Thymus (tissue), 11 donors: ENCODE measurements around the gene YBX1. TPM values are rescaled to one million over a fixed set of nuclear protein-coding genes. Genes with fewer than 3 reads are reported as not detected.
"Not testable (repeated sequence)": the region's sequence is repeated elsewhere in the genome, so short reads cannot be mapped to it uniquely, and the experiment has no call there.

Source experiments
- DNase-seq, 9 donors: peaks; one replicate each; pipeline ENCODE4 v3.0.0-alpha.2; 2013; ENCODE audit warnings: low spot score in 9 of 9, low read depth in 6 of 9, missing footprints in 1 of 9
- H3K27ac ChIP-seq, 2 donors: one replicate each; pipeline ENCODE4 v1.5.1; 2013; ENCODE audit warnings: control low read depth in 1 of 2, low read depth in 1 of 2, low read length in 1 of 2, mild to moderate bottlenecking in 1 of 2, moderate library complexity in 1 of 2
- H3K27me3 ChIP-seq, 2 donors: one replicate each; pipeline ENCODE4 v1.5.1; 2013; ENCODE audit warnings: low read length in 1 of 2; ENCODE audit not compliant: control insufficient read depth in 2 of 2, insufficient read depth in 1 of 2
- H3K36me3 ChIP-seq, 2 donors: one replicate each; pipeline ENCODE4 v1.5.1; 2013; ENCODE audit warnings: low read length in 1 of 2, mild to moderate bottlenecking in 1 of 2, moderate library complexity in 1 of 2; ENCODE audit not compliant: control insufficient read depth in 2 of 2, insufficient read depth in 2 of 2
- H3K4me1 ChIP-seq, 2 donors: one replicate each; pipeline ENCODE4 v1.5.1; 2013; ENCODE audit warnings: low read length in 2 of 2; ENCODE audit not compliant: control insufficient read depth in 2 of 2, insufficient read depth in 2 of 2
- H3K4me3 ChIP-seq, 2 donors: one replicate each; pipeline ENCODE4 v1.5.1; 2013; ENCODE audit warnings: low read length in 2 of 2, control low read depth in 1 of 2, mild to moderate bottlenecking in 1 of 2
- H3K9me3 ChIP-seq, 2 donors: one replicate each; pipeline ENCODE4 v1.5.1; 2013; ENCODE audit warnings: low read length in 1 of 2, mild to moderate bottlenecking in 1 of 2; ENCODE audit not compliant: control insufficient read depth in 2 of 2, insufficient read depth in 1 of 2
- WGBS: extraction: QIAGEN DNeasy Blood & Tissue Kit; methylation state at CpG from one replicate; pipeline ENCODE4 v1.1.7; 2013; 5-methylcytosine and 5-hydroxymethylcytosine counted together
- polyA plus RNA-seq: library from polyadenylated mRNA; stranded (reverse); fragments of 200-250 nt; gene quantifications from one replicate; pipeline ENCODE4 v1.2.3, GENCODE V29; 2013
- total RNA-seq: library from RNA; stranded (reverse); fragments of 120-200 nt; gene quantifications from one replicate; pipeline ENCODE4 v1.2.4, GENCODE V29; 2013
- donor health status: healthy.

The YBX1 gene
- total and polyA plus RNA-seq, 2 donors = 497 to 564 TPM

- Histone ChIP-seq H3K27me3 (no peaks in the 10 kb centered on the region), H3K4me3 (no peak overlapping the region), H3K27ac (no peak overlapping the region), H3K9me3 (no peaks in the 10 kb centered on the region), H3K36me3 (peaks cover 49 to 94% of the 10 kb centered on the region in 2 donors), H3K4me1 (no peaks in the 10 kb centered on the region)
- WGBS = 99% methylated on average over 4 of the region's 4 CpGs
- no peak for DNase-seq
Observed at GRCh38 chr1:42698081-42698813, 16.0 kb downstream of the YBX1 start.

DNA sequence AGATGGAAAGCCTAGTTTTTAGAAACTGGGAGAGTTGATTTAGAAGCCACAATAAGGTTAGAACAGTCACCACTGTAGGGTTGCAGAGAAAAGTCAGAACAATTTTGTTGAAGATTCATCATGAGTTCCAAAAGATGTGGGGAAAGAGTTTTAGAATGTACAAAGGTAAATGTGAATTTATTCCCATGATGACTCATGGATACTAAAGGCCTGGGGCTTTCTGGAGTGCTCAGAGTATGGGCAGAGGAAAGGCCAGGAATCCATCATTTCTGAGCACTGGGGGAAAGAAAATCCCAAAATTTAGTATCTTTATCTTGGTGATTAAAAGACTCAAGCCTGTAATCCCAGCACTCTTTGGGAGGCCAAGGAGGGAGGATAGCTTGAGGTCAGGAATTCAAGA, 17.8 kb downstream of the YBX1 start:
- Histone ChIP-seq H3K4me1 (no peaks in the 10 kb centered on the region), H3K9me3 (no peaks in the 10 kb centered on the region), H3K36me3 (peaks cover 58 to 96% of the 10 kb centered on the region in 2 donors), H3K27me3 (no peaks in the 10 kb centered on the region), H3K4me3 (no peak overlapping the region), H3K27ac (no peak overlapping the region)
- DNase-seq = no peak

DNA sequence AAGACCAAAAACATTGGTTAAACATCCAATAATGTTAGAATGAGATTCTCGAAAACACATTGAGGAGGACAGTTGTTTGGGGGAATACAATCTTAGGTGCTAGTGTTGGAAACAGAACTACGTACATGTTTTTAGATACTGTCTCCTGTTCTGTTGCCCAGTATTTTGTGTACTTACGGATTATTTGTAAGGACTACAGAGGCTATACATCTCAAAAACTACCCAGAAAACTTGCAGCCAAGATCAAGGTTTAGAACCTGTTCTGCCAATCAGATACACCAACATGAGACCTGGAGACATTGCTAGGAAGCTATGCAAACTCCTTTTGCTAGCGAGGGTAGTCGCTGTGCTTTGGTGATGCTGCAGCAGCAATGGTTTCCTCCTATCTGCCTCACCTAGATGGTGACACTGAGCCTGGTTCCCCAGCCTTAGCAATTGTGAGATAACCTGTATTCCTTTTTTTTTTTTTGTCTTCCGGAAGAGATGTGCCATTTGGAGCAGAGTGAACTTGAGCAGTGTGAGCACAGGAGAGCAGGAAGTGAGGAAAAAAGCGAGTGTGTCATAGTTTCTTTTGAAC, 21.8 kb downstream of the YBX1 start:
- H3K27me3 ChIP-seq = no peaks in the 10 kb centered on the region
- peaks cover 40 to 88% of the 10 kb centered on the region in 2 donors for H3K36me3 ChIP-seq
- H3K9me3 ChIP-seq = no peaks in the 10 kb centered on the region
- 98% methylated on average over 7 of the region's 7 CpGs for WGBS
- no peak overlapping the region for H3K4me3 ChIP-seq
- H3K27ac ChIP-seq = no peak overlapping the region
- no peaks in the 10 kb centered on the region for H3K4me1 ChIP-seq
- no peak for DNase-seq

- H3K4me3 ChIP-seq, H3K4me1 ChIP-seq, H3K27ac ChIP-seq, H3K9me3 ChIP-seq, DNase-seq, H3K27me3 ChIP-seq: not testable (repeated sequence)
- H3K36me3 ChIP-seq = peaks cover 16 to 32% of the 10 kb centered on the region in 2 donors
- WGBS = 98% methylated on average over 3 of the region's 3 CpGs
Observed at GRCh38 chr1:42712808-42713207, 30.6 kb downstream of the YBX1 start.

- Histone ChIP-seq H3K4me3 (no peak overlapping the region), H3K27me3 (no peaks in the 10 kb centered on the region), H3K36me3 (peaks cover 16 to 27% of the 10 kb centered on the region in 2 donors), H3K27ac (no peak overlapping the region), H3K9me3 (peaks cover 3 to 4% of the 10 kb centered on the region in 2 donors), H3K4me1 (no peaks in the 10 kb centered on the region)
- no peak for DNase-seq
Observed at GRCh38 chr1:42713293-42713692, 31.1 kb downstream of the YBX1 start.

DNA sequence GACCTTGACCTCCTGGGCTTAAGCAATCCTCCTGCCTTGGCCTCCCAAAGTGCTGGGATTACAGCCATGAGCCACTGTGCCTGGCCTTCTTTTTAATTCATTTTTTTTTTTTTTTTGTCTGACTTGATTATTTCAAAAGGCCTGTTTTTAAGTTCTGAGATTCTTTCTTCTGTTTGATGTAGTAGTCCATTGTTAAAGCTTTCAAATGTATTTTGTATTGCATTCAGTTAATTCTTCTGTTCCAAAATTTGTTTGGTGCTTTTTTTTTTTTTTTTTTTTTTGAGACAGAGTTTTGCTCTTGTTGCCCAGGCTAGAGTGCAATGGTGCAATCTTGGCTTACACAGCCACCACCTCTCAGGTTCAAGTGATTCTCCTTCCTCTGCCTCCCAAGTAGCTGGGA, 32.2 kb downstream of the YBX1 start:
- H3K27me3 ChIP-seq, H3K27ac ChIP-seq, DNase-seq, H3K4me3 ChIP-seq, H3K9me3 ChIP-seq, H3K4me1 ChIP-seq: not testable (repeated sequence)
- peaks cover 15 to 23% of the 10 kb centered on the region in 2 donors for H3K36me3 ChIP-seq

DNA sequence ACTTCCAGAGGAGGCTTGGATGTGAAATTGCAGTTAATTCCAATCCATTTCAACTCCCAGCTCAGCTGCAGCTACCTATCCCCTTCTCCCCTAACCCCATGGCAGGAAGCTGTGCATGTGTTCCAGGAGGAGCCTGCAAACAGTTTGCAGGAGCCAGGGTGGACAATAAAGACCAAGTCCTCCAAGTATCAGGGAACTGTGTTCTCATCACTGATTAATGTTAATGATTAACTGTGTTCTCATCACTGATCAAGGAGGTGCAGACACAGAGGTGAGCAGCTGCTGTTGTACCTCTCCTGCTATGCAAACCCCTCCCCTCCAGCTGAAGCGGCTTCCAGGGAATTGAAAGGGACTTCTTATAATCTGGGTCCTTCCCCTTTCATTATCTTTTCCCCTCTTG, 38.6 kb downstream of the YBX1 start:
- 95% methylated on average over 1 of the region's 1 CpG for WGBS
- H3K27me3 ChIP-seq = no peaks in the 10 kb centered on the region

GRCh38 chr1:42721926-42722325, 39.7 kb downstream of the YBX1 start:
- DNase-seq = no peak
- peaks cover 0 to 3% of the 10 kb centered on the region in 2 donors for H3K36me3 ChIP-seq
- no peak overlapping the region for H3K4me3 ChIP-seq
- H3K27me3 ChIP-seq = no peaks in the 10 kb centered on the region
- 98% methylated on average over 3 of the region's 3 CpGs for WGBS
- H3K4me1 ChIP-seq = no peaks in the 10 kb centered on the region
- H3K9me3 ChIP-seq = no peaks in the 10 kb centered on the region
- no peak overlapping the region for H3K27ac ChIP-seq

More for the DNA sequence above, 38.6 kb downstream of the YBX1 start:
- DNase-seq = no peak
- H3K27ac ChIP-seq = no peak overlapping the region
- no peaks in the 10 kb centered on the region for H3K9me3 ChIP-seq
- H3K36me3 ChIP-seq = peaks cover 4% of the 10 kb centered on the region in 2 donors
- no peak overlapping the region for H3K4me3 ChIP-seq
- no peaks in the 10 kb centered on the region for H3K4me1 ChIP-seq

DNA sequence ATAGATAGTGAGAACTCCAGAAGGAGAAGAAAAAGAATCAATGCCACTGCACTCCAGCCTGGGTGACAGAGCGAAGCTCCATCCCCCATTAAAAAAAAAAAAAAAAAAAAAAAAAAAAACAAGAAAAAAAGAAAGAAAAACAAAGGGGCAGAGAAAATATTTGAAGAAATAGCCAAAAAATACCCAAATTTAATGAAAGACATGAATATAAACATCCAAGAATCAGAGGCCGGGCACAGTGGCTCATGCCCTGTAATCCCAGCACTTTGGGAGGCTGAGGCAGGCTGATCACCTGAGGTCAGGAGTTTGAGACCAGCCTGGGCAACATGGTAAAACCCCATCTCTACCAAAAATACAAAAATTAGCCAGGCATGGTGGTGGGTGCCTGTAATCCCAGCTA, 40.2 kb downstream of the YBX1 start:
- not testable (repeated sequence) for DNase-seq, H3K9me3 ChIP-seq, H3K27ac ChIP-seq, H3K4me1 ChIP-seq, H3K27me3 ChIP-seq, H3K36me3 ChIP-seq, H3K4me3 ChIP-seq
- WGBS = over 99% methylated on average over 2 of the region's 2 CpGs
